HEK293 (cell line): ENCODE data around the gene HGFAC.

Experiments
- CTCF ChIA-PET: fragments of 350-600 bp; formaldehyde crosslinking; extraction: SDS; loops from one replicate; lab custom pipeline; 2021; ENCODE audit warnings: antibody characterized with exemption; lab: Yijun Ruan, JAX
- POLR2A ChIA-PET: fragments of 300-600 bp; formaldehyde crosslinking; extraction: SDS; loops from one replicate; lab custom pipeline; 2020; ENCODE audit warnings: antibody characterized with exemption, inconsistent platforms; lab: Yijun Ruan, JAX
- H3K27ac ChIP-seq: fragments of 200-500 bp; sonication (Bioruptor generic); 2 replicates; pipeline ENCODE4 v1.5.1; 2014; ENCODE audit warnings: low read depth, low read length, control low read depth, inconsistent platforms; ENCODE audit errors: extremely low read depth
- H3K36me3 ChIP-seq, 2 experiments: fragments of 200-500 bp in 1 of 2; sonication (Bioruptor generic) in 1 of 2; 1 replicate in 1 of 2; 2 replicates in 1 of 2; pipeline ENCODE4 v1.5.1; 2014 to 2017; ENCODE audit warnings: inconsistent platforms in 2 of 2, low read length in 2 of 2; ENCODE audit not compliant: control insufficient read depth in 2 of 2, insufficient read depth in 1 of 2
- H3K4me1 ChIP-seq: fragments of 200-500 bp; sonication (Bioruptor generic); 2 replicates; pipeline ENCODE4 v1.5.1; 2014; ENCODE audit warnings: mild to moderate bottlenecking, low read length, inconsistent platforms; ENCODE audit not compliant: control insufficient read depth, insufficient read depth
- H3K4me3 ChIP-seq: 2 replicates; pipeline ENCODE4 v1.5.1; 2011; ENCODE audit warnings: low read depth, mild to moderate bottlenecking, control low read depth, low read length, moderate library complexity
- H3K9me3 ChIP-seq: fragments of 200-500 bp; sonication (Bioruptor generic); 2 replicates; pipeline ENCODE4 v1.5.1; 2014; ENCODE audit warnings: low read depth, low read length, inconsistent platforms; ENCODE audit not compliant: control insufficient read depth, insufficient read depth
- EGR2 ChIP-seq: fragments of 450-650 bp; formaldehyde crosslinking; IDR thresholded peaks from 2 replicates; pipeline ENCODE4 v1.5.1; 2016; ENCODE audit warnings: low read depth, missing biosample characterization, missing genetic modification characterization
- GLIS1 ChIP-seq: fragments of 450-650 bp; formaldehyde crosslinking; IDR thresholded peaks from 2 replicates; pipeline ENCODE4 v1.5.1; 2016; ENCODE audit warnings: missing biosample characterization, missing genetic modification characterization
- GLIS2 ChIP-seq: fragments of 450-650 bp; formaldehyde crosslinking; IDR thresholded peaks from 2 replicates; pipeline ENCODE4 v1.5.1; 2016; ENCODE audit warnings: missing biosample characterization, missing genetic modification characterization
- KLF1 ChIP-seq: fragments of 450-650 bp; formaldehyde crosslinking; IDR thresholded peaks from 2 replicates; pipeline ENCODE4 v1.5.1; 2016; ENCODE audit warnings: missing biosample characterization, missing genetic modification characterization
- KLF10 ChIP-seq: fragments of 450-650 bp; IDR thresholded peaks from 2 replicates; pipeline ENCODE4 v1.5.1; 2018; ENCODE audit warnings: missing biosample characterization, mild to moderate bottlenecking, missing genetic modification characterization
- KLF8 ChIP-seq: fragments of 450-650 bp; formaldehyde crosslinking; IDR thresholded peaks from 2 replicates; pipeline ENCODE4 v1.5.1; 2016; ENCODE audit warnings: missing biosample characterization, missing genetic modification characterization
- KLF9 ChIP-seq: fragments of 450-650 bp; formaldehyde crosslinking; IDR thresholded peaks from 2 replicates; pipeline ENCODE4 v1.5.1; 2016; ENCODE audit warnings: missing biosample characterization, missing genetic modification characterization, low read depth
- ZBTB1 ChIP-seq: fragments of 450-650 bp; formaldehyde crosslinking; IDR thresholded peaks from 2 replicates; pipeline ENCODE4 v1.5.1; 2016; ENCODE audit warnings: missing biosample characterization, missing genetic modification characterization
- ZBTB21 ChIP-seq: fragments of 450-650 bp; formaldehyde crosslinking; IDR thresholded peaks from 2 replicates; pipeline ENCODE4 v1.5.1; 2017; ENCODE audit warnings: missing biosample characterization, missing genetic modification characterization
- ZBTB7A ChIP-seq: fragments of 450-650 bp; formaldehyde crosslinking; IDR thresholded peaks from 2 replicates; pipeline ENCODE4 v1.5.1; 2016; ENCODE audit warnings: low read depth, missing biosample characterization, missing genetic modification characterization
- ZFHX2 ChIP-seq: fragments of 450-650 bp; formaldehyde crosslinking; conservative IDR thresholded peaks from 2 replicates; pipeline ENCODE4 v1.5.1; 2016; ENCODE audit warnings: missing biosample characterization, missing genetic modification characterization
- ZFP69B ChIP-seq: fragments of 450-650 bp; formaldehyde crosslinking; IDR thresholded peaks from 2 replicates; pipeline ENCODE4 v1.5.1; 2016; ENCODE audit warnings: missing biosample characterization, missing genetic modification characterization
- ZNF157 ChIP-seq: fragments of 450-650 bp; formaldehyde crosslinking; IDR thresholded peaks from 2 replicates; pipeline ENCODE4 v1.5.1; 2016; ENCODE audit warnings: missing biosample characterization, missing genetic modification characterization
- ZNF174 ChIP-seq: fragments of 450-650 bp; formaldehyde crosslinking; IDR thresholded peaks from 2 replicates; pipeline ENCODE4 v1.5.0; 2017; ENCODE audit warnings: missing biosample characterization, mild to moderate bottlenecking, missing genetic modification characterization
- ZNF2 ChIP-seq: fragments of 450-650 bp; formaldehyde crosslinking; IDR thresholded peaks from 2 replicates; pipeline ENCODE4 v1.5.1; 2016; ENCODE audit warnings: missing biosample characterization, missing genetic modification characterization
- ZNF202 ChIP-seq: fragments of 450-650 bp; formaldehyde crosslinking; IDR thresholded peaks from 2 replicates; pipeline ENCODE4 v1.5.1; 2016; ENCODE audit warnings: missing biosample characterization, missing genetic modification characterization, borderline replicate concordance
- ZNF274 ChIP-seq, 2 experiments: fragments of 200-500 bp in 1 of 2; fragments of 450-650 bp in 1 of 2; sonication (Bioruptor generic) in 1 of 2; formaldehyde crosslinking in 1 of 2; IDR thresholded peaks; 2 replicates each; pipeline versions ENCODE4 v1.5.1 to v1.6.1; 2014 to 2016; ENCODE audit warnings: borderline replicate concordance in 1 of 2, inconsistent platforms in 1 of 2, low read length in 1 of 2, missing biosample characterization in 1 of 2, missing genetic modification characterization in 1 of 2
- ZNF404 ChIP-seq: fragments of 450-650 bp; formaldehyde crosslinking; IDR thresholded peaks from 2 replicates; pipeline ENCODE4 v1.5.1; 2017; ENCODE audit warnings: missing biosample characterization, missing genetic modification characterization
- ZNF48 ChIP-seq: fragments of 450-650 bp; formaldehyde crosslinking; IDR thresholded peaks from 2 replicates; pipeline ENCODE4 v1.5.1; 2016; ENCODE audit warnings: missing biosample characterization, missing genetic modification characterization
- ZNF529 ChIP-seq: fragments of 450-650 bp; formaldehyde crosslinking; IDR thresholded peaks from 2 replicates; pipeline ENCODE4 v1.5.1; 2017; ENCODE audit warnings: missing genetic modification characterization, missing biosample characterization; ENCODE audit not compliant: insufficient replicate concordance
- ZNF561 ChIP-seq: fragments of 450-650 bp; IDR thresholded peaks from 2 replicates; pipeline ENCODE4 v1.5.1; 2018; ENCODE audit warnings: missing biosample characterization, missing genetic modification characterization, borderline replicate concordance
- ZNF776 ChIP-seq: fragments of 450-650 bp; formaldehyde crosslinking; IDR thresholded peaks from 2 replicates; pipeline ENCODE4 v1.5.0; 2017; ENCODE audit warnings: missing biosample characterization, missing genetic modification characterization, borderline replicate concordance
- TF ChIP-seq, protein P1 (sequence below): sonication (generic); formaldehyde crosslinking; IDR thresholded peaks from 2 replicates; pipeline ENCODE4 v1.8.1; 2022; ENCODE audit warnings: mild to moderate bottlenecking, moderate library complexity, missing genetic modification reagents
- TF ChIP-seq, protein P2 (sequence below): fragments of 450-650 bp; formaldehyde crosslinking; IDR thresholded peaks from 2 replicates; pipeline ENCODE4 v1.5.1; 2016; ENCODE audit warnings: missing biosample characterization, missing genetic modification characterization

The HGFAC gene

DNA sequence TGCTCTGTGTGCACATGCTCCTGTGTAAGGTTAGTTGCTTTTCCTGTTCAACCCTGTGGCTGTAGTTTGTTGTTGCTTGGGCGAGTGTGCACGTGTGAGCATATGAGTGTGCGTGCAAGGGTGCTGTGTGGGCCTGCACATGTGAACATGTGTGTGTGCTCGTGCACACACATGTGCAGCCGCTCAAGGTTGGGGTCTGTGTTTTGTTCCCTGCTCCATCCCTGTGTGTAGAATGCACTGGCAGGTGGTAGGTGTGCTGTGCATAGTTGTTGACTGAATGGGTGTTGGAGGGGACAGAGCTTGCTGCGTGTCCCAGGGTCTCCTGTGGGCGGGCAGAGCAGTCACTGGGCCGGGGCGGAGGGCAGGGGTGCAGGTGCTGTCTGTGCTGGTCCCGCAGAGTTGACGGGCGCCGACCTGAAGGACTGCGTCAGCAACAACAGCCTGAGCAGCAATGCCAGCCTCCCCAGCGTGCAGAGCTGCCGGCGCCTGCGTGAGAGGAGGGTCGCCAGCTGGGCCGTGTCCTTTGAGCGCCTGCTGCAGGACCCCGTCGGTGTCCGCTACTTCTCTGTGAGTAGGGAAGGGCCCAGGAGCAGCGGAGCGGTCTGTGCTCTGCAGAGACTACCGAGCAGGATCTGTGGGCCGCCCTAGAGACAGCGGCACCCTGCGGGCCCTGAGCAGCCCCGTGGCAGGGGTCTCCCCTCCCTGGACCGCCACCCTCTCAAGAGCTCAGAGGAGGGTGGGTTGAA, 27.9 kb upstream of the HGFAC start:
- POLR2A ChIA-PET: no interaction called here
- no peak overlapping the region for H3K4me3 ChIP-seq
- no peaks in the 10 kb centered on the region for H3K4me1 ChIP-seq
- TF ChIP-seq ZNF157 (tag by site-specific recombination) (no peak), ZNF274 (IDR thresholded peaks at IDR 0.05; ENCODE audit: low read length) (no peak), ZNF274 (tag by site-specific recombination; IDR thresholded peaks at IDR 0.05; ENCODE audit: borderline replicate concordance) (no peak), ZBTB21 (no peak), ZBTB1 (tag by site-specific recombination) (no peak), ZNF529 (tag by site-specific recombination) (no peak), ZNF48 (tag by site-specific recombination) (no peak), ZNF776 (tag by site-specific recombination) (no peak)
- TF ChIP-seq, protein P1, sequence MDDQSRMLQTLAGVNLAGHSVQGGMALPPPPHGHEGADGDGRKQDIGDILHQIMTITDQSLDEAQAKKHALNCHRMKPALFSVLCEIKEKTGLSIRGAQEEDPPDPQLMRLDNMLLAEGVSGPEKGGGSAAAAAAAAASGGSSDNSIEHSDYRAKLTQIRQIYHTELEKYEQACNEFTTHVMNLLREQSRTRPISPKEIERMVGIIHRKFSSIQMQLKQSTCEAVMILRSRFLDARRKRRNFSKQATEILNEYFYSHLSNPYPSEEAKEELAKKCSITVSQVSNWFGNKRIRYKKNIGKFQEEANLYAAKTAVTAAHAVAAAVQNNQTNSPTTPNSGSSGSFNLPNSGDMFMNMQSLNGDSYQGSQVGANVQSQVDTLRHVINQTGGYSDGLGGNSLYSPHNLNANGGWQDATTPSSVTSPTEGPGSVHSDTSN: no peak
- peaks cover 0 to 16% of the 10 kb centered on the region in 2 experiments; a peak in 1 of 3 replicates for H3K36me3 ChIP-seq
- no peaks in the 10 kb centered on the region for H3K9me3 ChIP-seq
- H3K27ac ChIP-seq: no peak overlapping the region
- CTCF ChIA-PET: no interaction called here

DNA sequence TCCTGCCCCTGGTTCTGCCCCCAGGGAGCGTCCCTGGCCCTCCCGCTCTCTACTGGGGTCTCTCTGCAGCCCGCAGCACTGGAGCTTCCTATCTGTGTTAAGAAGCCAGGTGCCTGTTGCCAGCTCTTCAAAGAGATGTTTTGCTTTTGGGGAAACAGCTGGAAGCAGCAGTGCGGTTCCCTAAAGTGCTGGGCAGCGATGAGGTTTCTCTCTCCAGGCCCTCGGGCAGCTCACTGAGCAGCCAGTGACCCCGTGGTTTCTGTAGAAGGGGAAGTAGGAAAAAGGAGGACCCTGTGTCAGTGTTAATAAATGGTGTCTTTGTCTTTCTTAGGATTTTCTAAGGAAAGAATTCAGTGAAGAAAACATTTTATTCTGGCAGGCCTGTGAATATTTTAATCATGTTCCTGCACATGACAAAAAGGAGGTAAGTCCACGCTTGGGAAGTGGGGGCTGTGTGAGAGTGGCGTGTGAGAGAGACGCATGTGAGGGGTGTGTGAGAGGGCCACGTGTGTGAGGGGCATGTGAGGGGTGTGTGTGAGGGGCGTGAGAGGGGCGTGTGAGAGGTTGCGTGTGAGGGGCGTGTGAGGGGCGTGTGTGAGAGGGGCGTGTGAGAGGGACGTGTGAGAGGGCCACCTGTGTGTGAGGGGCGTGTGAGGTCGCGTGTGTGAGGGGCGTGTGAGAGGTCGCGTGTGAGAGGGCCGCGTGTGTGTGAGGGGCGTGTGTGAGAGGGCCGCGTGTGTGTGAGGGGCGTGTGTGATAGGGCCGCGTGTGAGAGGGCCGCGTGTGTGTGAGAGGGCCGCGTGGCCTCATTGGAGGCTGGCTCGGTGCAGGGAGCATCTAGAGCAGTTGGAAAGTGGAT, 27.1 kb upstream of the HGFAC start:
- H3K4me1 ChIP-seq: no peaks in the 10 kb centered on the region
- no peak overlapping the region for H3K27ac ChIP-seq
- H3K9me3 ChIP-seq: no peaks in the 10 kb centered on the region
- no peak overlapping the region for H3K4me3 ChIP-seq
- H3K36me3 ChIP-seq: peaks cover 0 to 16% of the 10 kb centered on the region in 2 experiments; a peak in 1 of 3 replicates
- POLR2A ChIA-PET: no interaction called here
- TF ChIP-seq KLF8 (tag by site-specific recombination) (peak; percentile 53; the same call in 1 of the 2 replicates), KLF10 (tag by site-specific recombination) (peak; percentile 94), ZFHX2 (tag by site-specific recombination) (peak; percentile 28; the same call in 1 of the 2 replicates), ZNF202 (no peak), ZNF2 (tag by site-specific recombination) (no peak), ZNF174 (no peak), KLF1 (tag by site-specific recombination) (peak; percentile 59), ZFP69B (tag by site-specific recombination) (no peak), GLIS2 (tag by site-specific recombination) (no peak), KLF9 (tag by site-specific recombination) (peak; percentile 97), EGR2 (tag by site-specific recombination) (peak; percentile 29; the same call in 1 of the 2 replicates)
- CTCF ChIA-PET: no interaction called here

DNA sequence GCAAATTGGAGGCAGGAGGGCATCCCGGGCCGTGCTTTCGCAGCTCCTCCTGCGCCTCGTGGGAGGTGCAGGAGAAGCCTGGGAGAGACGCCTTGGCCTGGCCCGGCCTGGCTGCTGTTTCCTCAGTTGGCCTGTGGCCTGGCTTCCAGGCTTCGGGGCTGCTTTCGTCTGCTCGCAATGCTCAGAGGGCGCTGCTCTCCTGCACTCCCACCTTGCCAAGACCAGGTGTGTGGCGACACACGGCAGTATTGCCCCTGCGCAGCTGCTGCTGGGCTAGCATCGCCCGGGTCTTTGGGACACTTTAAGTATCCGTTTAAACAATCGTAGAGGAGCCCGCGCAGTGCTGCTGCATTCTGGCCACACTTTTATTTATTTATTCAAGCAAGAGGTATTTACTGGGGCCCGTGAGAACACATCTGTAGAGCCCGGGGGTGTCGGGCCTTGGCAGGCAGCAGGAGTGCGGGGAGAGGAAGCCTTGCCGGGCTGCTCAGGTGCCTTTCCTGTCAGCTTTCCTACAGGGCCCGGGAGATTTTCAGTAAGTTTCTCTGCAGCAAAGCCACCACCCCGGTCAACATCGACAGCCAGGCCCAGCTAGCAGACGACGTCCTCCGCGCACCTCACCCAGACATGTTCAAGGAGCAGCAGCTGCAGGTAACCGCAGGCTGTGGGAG, 26.2 kb upstream of the HGFAC start:
- CTCF ChIA-PET: no interaction called here
- H3K9me3 ChIP-seq: no peaks in the 10 kb centered on the region
- no peak overlapping the region for H3K27ac ChIP-seq
- no peaks in the 10 kb centered on the region for H3K4me1 ChIP-seq
- POLR2A ChIA-PET: no interaction called here
- peaks cover 0 to 16% of the 10 kb centered on the region in 2 experiments; a peak in 1 of 3 replicates for H3K36me3 ChIP-seq
- TF ChIP-seq, protein P2, sequence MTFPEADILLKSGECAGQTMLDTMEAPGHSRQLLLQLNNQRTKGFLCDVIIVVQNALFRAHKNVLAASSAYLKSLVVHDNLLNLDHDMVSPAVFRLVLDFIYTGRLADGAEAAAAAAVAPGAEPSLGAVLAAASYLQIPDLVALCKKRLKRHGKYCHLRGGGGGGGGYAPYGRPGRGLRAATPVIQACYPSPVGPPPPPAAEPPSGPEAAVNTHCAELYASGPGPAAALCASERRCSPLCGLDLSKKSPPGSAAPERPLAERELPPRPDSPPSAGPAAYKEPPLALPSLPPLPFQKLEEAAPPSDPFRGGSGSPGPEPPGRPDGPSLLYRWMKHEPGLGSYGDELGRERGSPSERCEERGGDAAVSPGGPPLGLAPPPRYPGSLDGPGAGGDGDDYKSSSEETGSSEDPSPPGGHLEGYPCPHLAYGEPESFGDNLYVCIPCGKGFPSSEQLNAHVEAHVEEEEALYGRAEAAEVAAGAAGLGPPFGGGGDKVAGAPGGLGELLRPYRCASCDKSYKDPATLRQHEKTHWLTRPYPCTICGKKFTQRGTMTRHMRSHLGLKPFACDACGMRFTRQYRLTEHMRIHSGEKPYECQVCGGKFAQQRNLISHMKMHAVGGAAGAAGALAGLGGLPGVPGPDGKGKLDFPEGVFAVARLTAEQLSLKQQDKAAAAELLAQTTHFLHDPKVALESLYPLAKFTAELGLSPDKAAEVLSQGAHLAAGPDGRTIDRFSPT (tag by site-specific recombination): no peak
- TF ChIP-seq ZNF561 (no peak), GLIS1 (tag by site-specific recombination) (no peak), ZBTB7A (tag by site-specific recombination) (no peak), ZBTB1 (tag by site-specific recombination) (no peak), KLF9 (tag by site-specific recombination) (no peak), ZNF404 (tag by site-specific recombination) (no peak)
- TF ChIP-seq, protein P1: no peak
- no peak overlapping the region for H3K4me3 ChIP-seq
